GM19025 (cell line): ENCODE measurements around the gene HNRNPH1.

Experiments used
- ATAC-seq: cut with Tn5 transposase; IDR thresholded peaks from one replicate; pipeline ENCODE4 v1.9.1; 2021; ENCODE audit warnings: mild to moderate bottlenecking, low read depth, moderate library complexity; ENCODE audit not compliant: unreplicated experiment

HNRNPH1 gene

GRCh38 chr5:179606071-179606909 is 17.2 kb downstream of the HNRNPH1 start:
- no peak for ATAC-seq

DNA sequence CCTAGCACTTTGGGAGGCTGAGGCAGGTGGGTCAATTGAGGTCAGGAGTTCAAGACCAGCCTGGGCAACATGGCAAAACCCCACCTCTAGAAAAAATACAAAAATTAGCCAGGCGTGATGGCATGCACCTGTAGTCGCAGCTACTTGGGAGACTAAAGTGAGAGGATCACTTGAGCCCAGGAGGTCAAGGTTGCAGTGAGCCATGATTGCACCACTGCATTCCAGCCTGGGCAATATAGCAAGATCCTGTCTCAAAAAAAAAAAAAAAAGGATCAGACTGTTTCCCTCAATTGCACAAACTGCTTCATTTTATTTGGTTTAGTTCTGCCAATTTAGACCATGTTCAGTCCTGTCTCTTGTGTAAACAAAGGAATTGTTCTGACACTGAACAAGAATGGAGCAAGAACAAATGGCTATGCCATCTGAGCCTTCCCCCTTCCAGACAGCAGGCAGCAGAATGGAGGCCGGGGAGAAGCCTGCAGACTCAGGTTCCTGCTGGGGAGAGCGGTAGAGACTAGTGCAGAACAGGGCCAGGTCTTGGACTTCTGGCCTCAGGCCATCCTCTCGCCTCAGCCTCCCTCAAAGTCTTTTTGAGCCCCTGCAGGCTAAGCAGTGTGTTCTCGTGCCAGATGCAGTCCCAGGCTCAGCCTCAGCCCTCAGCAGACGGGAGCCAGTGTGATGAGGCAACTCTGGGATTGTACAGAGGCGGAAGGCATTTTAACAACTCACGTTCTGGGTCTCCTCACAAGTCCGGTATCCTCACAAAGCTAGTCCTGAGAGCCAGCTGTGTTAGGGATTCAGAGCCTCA is 18.2 kb downstream of the HNRNPH1 start:
- no peak for ATAC-seq

GRCh38 chr5:179603308-179603707 is 20.2 kb downstream of the HNRNPH1 start:
- ATAC-seq = no peak

DNA sequence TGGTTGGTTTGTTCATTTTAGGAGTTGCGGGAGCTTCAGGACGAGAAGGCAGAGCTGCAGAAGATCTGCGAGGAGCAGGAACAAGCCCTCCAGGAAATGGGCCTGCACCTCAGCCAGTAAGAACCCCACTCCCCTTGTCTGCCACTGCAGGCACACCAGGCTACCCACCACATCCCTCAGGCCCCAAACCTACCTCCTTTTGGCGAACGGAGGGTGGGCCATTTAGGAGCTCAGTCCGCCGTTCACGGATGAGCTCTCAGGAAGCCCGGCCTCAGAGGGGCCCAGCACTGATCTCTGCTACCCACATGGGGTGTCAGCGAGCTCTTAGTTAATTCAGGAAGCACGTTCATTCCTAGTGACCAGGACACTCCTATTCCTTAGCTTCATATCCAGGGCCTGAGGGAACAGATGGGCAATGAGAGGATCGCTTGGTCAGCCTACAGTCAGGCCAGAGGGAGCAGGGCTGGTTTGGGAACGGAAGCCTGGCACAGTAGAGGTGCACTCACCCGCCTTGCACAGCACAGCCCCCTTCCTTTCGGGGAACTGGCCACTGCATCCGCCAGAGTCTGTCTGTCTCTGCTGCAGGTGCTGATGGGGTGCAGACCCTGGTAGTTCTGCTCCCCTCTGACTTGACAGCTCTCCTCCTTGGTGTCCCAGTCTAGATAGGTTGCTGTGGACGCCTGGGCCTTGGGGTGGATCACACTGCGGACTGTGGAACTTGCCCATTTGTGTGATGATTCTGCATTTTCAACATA is 21.4 kb downstream of the HNRNPH1 start:
- ATAC-seq = no peak

- no peak for ATAC-seq
These were observed 23.5 kb downstream of the HNRNPH1 start for GRCh38 chr5:179599973-179600372.

GRCh38 chr5:179599566-179599965 is 23.9 kb downstream of the HNRNPH1 start:
- no peak for ATAC-seq

- ATAC-seq = no peak
These were observed 24.4 kb downstream of the HNRNPH1 start for GRCh38 chr5:179599100-179599499.

- no peak for ATAC-seq
These were observed 27.1 kb downstream of the HNRNPH1 start for GRCh38 chr5:179596421-179596820.

DNA sequence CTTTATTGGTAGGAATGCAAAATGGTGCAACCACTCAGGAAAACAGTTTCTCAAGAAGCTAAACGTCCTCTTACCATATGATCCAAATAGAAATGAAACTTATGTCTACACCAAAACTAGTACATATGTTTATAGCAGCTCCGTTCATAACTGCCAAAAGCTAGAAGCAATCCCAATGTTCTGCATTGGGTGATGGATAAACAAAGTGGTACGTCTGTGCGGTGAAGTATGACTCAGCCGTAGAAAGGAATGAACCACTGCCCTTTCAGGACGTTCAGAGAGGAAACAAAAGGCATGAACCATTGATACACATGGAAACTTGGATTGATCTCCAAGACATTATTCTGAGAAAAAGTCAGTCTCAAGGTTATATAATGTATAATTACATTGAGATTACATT is 27.6 kb downstream of the HNRNPH1 start:
- no peak for ATAC-seq

- no peak for ATAC-seq
These were observed 35.3 kb downstream of the HNRNPH1 start for GRCh38 chr5:179588166-179588565.

- no peak for ATAC-seq
These were observed 37.5 kb downstream of the HNRNPH1 start for GRCh38 chr5:179585941-179586401.

GRCh38 chr5:179577286-179577960 is 46.0 kb downstream of the HNRNPH1 start:
- no peak for ATAC-seq

DNA sequence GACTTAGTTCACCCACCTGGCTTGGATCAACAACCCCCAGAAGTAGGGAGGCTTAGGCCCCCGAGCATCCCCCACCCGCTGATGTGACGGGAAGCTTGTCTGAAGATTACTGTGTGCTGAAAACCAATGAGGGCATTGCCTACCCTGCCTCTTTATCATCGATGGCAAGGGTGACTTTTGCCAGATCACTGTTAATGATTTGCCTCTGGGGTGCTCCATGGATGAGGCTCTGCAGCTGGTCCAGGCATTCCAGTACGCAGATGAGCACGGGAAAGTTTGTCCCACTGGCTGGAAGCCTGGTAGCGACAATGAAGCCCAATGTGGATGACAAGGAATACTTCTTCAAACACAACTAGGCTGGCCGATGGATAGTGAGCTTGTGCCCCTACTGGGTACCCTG is 51.1 kb downstream of the HNRNPH1 start:
- no peak for ATAC-seq

DNA sequence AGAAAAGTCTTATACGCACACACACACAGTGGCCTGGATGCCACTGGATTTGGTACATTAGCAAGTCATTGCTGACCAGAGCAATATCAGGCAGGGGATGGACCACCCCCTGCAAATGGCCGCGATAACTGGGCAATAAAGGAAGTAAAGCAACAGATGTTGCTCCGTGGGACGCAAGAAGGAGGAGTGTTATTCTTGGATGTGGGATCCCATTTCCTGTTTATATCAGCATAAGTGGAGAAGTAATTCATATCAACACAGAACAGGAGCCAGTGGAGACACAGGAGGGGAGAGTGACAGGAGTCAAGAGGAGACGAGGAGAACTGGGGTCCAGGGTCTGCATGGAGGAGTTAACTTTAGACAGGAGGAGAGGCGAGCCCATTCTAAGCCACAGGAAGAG is 54.8 kb downstream of the HNRNPH1 start:
- ATAC-seq = no peak

- ATAC-seq = no peak
These were observed 58.9 kb downstream of the HNRNPH1 start for GRCh38 chr5:179564526-179564925.
